TTC549 (cell line): Measurements from ENCODE around the gene KLF11.

Experiments used
- FAIRE-seq: peaks from 2 replicates; lab custom pipeline; 2012; peaks lifted over from hg19 to GRCh38; lab: Jason Lieb, UNC

Gene KLF11

DNA sequence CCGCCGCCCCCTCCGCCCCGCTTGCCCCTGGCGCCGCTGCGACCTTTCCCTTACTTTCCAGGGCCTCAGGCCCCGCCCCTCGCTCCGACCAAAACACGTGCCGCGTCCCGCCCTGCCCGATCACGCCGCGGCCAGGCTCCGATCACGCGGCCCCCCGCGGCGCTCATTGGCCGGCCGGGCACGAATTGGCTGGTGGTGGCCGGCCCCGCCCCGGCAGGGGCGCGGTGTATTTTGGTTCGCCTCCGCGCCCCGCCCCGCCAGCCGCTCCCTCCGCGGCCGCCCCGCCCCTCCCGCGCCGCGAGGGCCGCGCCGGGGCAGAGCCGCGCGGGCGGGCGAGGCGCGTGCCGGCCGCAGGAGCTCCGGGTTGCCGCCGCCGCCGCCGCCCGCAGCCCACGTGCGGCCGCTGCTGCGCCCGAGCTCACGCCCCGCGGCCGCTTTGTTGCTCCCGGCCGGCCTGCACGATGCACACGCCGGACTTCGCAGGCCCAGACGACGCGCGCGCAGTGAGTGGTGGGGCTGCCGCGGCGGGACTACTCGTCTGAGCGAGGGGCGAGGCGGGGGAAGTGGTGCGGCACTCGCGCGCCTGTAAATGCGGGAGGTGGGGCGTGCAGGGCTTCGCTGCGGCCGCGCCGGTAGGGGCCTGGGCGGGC, at the start of gene KLF11:
TSS of gene KLF11 (plus strand) at position 295 of the 650 bp plus-strand sequence. CDS start at position 462, 167 bp downstream.
- FAIRE-seq = no peak

DNA sequence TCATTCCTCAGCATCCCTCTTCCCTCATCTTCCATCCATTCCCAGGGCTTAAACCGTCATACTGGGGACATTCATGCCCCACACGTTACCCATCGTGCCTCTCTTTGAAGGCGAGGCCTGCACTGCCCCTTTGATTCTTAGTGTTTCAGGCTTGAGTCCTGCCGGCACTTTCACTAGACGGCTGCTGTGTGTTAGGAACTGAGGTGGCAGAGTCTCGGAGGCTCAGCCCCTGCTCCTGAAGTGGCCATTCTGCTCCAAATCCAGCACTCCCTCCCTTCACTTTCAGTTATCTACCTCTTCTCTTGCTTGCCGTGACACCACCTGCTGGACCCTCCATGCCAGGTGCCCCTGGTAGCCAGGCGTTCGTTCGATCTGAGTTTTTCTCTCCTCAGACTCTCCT, 48.9 kb upstream of the KLF11 start:
- no peak for FAIRE-seq

DNA sequence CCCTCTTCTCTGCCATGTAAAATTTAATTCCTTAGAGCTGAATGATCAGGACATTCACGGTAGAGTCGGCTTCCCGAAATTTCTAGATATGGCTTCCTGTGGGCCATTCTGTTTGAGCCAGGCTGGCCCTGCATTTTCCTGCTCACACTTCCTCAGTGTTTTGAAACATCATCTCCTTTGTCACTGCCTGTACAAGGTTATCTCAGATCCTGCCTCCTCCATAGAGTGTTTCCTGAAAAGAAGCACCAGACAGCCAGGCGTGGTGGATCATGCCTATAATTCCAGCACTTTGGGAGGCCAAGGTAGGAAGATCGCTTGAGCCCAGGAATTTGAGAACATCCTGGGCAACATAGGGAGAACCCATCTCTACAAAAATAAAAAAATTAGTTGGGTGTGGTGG, 48.3 kb upstream of the KLF11 start:
- no peak for FAIRE-seq

GRCh38 chr2:9996321-9996720, 47.0 kb upstream of the KLF11 start:
- no peak for FAIRE-seq

GRCh38 chr2:9997936-9998335, 45.4 kb upstream of the KLF11 start:
- FAIRE-seq = no peak

DNA sequence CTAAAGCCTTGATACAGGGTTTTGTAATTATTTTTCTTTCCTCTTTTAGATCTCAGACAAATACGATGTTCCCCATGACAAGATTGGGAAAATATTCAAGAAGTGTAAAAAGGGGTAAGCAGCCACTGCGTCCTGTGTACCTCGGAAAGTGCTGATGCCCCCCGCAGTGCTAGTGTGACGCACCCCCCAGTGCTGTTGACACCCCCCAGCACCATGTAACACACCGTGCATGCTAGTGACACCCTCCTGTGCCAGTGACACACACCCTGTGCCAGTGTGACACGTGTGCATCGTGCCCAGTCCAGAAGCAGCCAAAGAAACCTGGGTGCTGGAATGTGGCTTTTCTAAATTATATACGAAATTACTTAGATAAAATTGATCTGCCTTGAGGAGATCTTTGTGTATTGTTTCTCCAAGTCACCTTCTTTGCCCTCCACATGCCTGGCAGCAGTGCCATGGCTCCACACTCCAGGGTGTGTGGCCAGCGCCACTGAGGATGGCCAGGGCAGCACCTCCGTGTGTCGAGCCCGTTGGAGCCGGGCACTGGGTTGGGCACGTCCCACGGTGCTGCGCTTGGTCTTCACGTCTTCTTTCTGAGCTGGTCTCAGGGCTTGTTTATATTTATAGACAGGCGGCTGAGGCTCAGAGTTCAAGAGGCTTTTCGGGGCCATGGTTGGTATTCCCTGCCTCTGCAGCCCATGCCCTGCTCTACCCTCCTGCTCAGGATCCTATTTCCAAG, 44.3 kb upstream of the KLF11 start:
- FAIRE-seq = no peak

GRCh38 chr2:9999693-10000092, 43.7 kb upstream of the KLF11 start:
- no peak for FAIRE-seq

DNA sequence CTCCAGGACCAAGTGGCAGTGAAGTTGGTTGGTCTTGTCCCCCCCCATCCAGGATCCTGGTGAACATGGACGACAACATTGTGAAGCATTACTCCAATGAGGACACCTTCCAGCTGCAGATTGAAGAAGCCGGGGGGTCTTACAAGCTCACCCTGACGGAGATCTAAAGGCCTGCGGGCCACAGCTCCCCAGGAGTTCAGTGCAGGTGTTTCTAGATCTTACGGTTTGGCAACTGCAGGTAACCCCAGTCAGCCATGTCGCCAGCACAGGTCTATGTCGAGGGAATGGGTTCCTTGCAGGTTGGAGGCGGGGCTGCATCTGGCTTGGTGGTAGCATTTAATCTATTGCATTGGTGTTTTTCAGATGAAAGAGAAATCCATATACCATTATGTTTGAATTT, 42.8 kb upstream of the KLF11 start:
- FAIRE-seq = no peak

DNA sequence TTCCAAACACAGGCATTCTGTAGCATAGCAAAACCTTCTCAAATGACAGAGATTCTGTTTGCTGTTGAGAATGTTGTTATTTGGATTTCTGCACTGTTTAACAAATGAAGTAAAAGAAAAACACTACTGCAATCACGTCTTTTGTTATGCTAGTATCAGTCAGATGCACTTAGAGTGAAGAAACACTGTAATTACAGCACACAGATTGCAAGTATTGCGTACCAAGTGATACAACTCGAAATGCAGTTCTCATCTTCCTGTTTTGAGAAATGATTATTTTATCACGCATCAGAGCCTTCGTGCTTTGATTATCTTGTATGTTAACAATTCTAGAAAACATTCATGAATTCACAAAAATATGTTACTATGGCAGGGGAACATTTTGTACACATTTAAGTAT, 41.8 kb upstream of the KLF11 start:
- FAIRE-seq = no peak

GRCh38 chr2:10002109-10002508, 41.2 kb upstream of the KLF11 start:
- no peak for FAIRE-seq

GRCh38 chr2:10002681-10003080, 40.7 kb upstream of the KLF11 start:
- no peak for FAIRE-seq

DNA sequence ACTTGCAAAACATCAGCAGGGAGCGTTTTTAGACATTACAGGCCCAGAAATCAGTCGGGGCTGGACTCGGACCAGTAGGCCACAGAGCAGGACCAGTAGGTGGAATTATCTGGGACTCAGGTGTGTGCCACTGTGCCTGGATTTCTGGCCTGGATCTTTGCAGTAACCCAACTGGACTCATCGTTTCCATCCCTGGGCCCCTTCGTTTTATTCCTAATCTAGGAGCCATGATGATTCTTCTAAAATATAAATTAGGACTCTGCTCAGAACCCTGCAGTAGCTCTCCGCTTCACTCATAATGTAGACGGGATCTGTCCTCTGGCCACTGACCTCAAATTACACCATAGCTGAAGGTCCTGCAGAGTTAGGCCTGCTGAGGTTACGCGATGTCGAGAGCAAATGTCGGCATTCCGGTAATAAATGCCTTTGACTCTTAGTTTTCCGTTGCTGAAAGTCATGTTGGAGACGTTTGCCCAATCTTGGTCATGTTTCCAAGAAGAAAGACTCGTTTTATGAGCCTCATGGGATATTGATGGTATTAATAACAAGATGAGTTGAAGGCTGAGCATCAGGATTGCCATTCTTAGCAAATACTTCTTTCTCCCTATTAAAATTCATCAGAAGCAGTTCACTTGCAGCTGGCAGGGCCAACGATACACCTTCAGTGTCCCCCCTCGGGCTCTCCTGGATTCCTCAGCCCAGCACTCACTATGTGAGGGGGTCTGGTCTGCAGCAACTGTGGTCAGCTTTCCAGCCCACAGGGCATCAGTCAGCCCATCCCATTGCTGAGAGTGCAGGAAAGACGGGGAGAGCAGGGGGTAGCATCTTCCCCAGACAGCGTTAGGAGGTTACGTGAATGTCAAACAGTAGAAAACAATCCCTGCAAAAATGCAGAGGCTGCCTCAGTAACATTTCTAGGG, 39.9 kb upstream of the KLF11 start:
- no peak for FAIRE-seq

GRCh38 chr2:10004401-10004800, 38.9 kb upstream of the KLF11 start:
- FAIRE-seq = no peak

GRCh38 chr2:10004836-10005235, 38.5 kb upstream of the KLF11 start:
- no peak for FAIRE-seq

DNA sequence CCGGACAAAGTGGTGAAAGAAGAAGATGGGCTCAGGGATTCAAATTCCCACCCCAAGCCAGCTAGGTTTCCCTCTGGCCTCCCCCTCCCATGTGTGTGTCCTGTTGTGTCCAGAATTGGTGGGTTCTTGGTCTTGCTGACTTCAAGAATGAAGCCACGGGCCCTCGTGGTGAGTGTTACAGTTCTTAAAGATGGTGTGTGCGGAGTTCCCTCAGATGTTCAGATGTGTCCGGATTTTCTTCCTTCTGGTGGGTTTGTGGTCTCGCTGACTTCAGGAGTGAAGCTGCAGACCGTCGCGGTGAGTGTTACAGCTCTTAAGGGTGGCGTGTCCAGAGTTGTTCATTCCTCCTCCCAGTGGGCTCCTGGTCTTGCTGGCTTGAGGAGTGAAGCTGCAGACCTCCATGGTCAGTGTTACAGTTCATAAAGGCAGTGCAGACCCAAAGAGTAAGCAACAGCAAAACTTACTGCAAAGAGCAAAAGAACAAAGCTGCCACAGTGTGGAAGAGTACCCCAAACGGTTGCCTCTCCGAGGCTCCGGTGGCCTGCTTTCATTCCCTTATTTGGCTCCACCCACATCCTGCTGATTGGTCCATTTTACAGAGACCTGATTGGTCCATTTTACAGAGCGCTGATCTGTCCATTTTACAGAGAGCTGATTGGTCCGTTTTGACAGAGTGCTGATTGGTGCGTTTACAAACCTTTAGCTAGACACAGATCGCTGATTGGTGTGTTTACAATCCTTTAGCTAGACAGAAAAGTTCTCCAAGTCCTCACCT, 37.7 kb upstream of the KLF11 start:
- no peak for FAIRE-seq

DNA sequence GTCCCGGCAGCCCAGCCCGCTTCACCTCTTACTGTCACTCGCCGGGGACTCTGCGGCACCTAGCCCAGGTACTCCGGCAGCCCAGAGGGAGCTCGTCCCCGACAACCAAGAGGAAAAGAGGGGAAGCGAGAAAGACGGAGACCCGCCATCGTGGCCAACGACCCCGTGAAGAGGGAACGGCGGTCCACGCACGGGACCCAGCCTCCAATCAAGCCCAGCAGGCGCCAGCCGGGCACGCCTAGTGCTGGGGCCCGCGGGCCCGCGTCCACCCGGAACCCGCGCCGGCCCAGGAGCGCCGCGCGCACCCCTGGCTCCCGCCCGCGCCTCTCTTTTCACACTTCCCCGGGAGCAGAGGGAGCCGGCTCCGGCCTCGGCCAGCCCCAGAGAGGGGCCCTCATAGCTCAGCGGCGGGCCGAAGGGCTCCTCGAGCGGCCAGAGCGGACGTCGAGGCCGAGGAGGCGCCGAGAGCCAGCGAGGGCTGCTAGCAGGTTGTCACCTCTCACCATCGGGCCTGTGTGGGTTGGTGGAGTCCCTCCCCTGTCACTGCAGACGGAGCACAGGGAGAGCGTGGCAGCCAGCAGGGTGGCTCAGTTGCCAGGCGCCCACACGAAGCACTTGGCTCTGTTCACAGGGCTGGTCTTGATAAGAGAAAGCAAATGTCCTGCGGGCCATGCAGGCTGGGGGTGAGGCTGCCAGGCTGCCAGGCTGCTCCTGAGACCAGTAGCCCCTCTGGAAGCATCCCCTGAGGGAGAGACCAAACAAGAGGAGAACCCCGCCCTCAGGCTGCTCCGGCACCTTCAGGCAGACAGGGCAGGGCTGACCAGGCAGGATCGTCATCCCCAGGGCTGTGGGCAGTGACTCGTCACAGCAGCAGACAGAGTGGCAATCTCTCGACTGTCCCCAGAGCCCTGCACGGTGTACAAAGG, 36.9 kb upstream of the KLF11 start:
- no peak for FAIRE-seq

GRCh38 chr2:10007435-10007834, 35.9 kb upstream of the KLF11 start:
- FAIRE-seq = no peak

- FAIRE-seq = no peak
These were observed 35.2 kb upstream of the KLF11 start for GRCh38 chr2:10007921-10008808.

- FAIRE-seq = no peak
These were observed 34.6 kb upstream of the KLF11 start for GRCh38 chr2:10008809-10009176.

DNA sequence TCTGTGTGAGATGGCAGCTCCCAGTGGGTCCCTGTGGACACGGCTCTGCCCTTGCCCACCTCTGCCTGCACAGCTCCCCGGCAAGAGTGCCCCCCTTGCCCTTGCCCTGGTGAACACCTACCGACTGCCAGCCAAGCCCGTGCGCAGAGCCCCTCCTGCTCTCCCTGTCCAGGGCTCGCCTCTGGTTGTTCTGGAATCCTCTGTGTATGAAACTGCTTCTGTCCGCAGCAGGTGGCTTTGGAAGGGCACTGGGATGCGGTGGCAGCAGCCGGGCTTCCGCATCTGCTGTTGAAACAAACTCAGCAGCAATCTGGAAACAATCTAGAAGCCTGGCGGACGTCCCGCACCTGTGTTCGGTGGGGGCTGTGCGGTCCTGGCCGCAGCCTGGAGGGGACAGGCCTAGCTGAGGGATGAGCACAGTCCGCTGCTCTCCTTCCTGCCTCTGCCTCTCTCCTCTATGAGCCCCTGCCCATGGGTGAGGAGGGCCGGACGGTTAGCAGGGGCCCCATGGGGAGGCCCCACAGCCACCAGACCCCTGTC, 34.0 kb upstream of the KLF11 start:
- no peak for FAIRE-seq
